Vagina (tissue), 2 donors: ENCODE results near the gene TMEM178B. TPM values are rescaled to one million over a fixed set of nuclear protein-coding genes. Genes with fewer than 3 reads are reported as not detected.

Experiments used
- DNase-seq, 2 donors: peaks; one replicate each; pipeline ENCODE4 v3.0.0-alpha.2; 2017; ENCODE audit errors: extremely low spot score in 2 of 2
- H3K27ac ChIP-seq: fragments of 200-600 bp; sonication (generic); one replicate; pipeline ENCODE4 v1.5.1; 2019
- H3K27me3 ChIP-seq: fragments of 200-600 bp; sonication (generic); one replicate; pipeline ENCODE4 v1.5.1; 2019
- H3K36me3 ChIP-seq, 2 donors: fragments of 200-600 bp; sonication (generic); one replicate each; pipeline ENCODE4 v1.5.1; 2017 to 2019
- H3K4me1 ChIP-seq: fragments of 200-600 bp; sonication (generic); one replicate; pipeline ENCODE4 v1.5.1; 2019
- H3K4me3 ChIP-seq, 2 donors: fragments of 200-600 bp; sonication (generic); 1 replicate in 1 of 2; 2 replicates in 1 of 2; pipeline ENCODE4 v1.5.1; 2016 to 2019
- H3K9me3 ChIP-seq: fragments of 200-600 bp; sonication (generic); one replicate; pipeline ENCODE4 v1.5.1; 2019
- POLR2A ChIP-seq, 2 donors: fragments of 450-650 bp; IDR thresholded peaks; one replicate each; pipeline ENCODE4 v1.6.1; 2017; ENCODE audit warnings: antibody characterized with exemption in 2 of 2, mild to moderate bottlenecking in 2 of 2, moderate library complexity in 2 of 2
- POLR2AphosphoS5 ChIP-seq, 2 donors: sonication (generic); formaldehyde crosslinking; IDR thresholded peaks; one replicate each; pipeline ENCODE4 v1.9.0; 2017; ENCODE audit warnings: antibody characterized with exemption in 2 of 2, mild to moderate bottlenecking in 2 of 2, low read depth in 1 of 2; ENCODE audit not compliant: insufficient read depth in 1 of 2
- intact Hi-C: fragments of 100-400 bp; cut with DNase I; formaldehyde crosslinking; loops from one replicate; pipeline ENCODE4 v1.15.1; 2023
- total RNA-seq: library from RNA; depleted of rRNA; stranded (reverse); fragments of >200 nt; gene quantifications from one replicate; pipeline ENCODE4 v1.2.3, GENCODE V29; 2016
- TF ChIP-seq, protein P1 (sequence below), 3 experiments: fragments of 450-650 bp in 2 of 3; fragments of 200-600 bp in 1 of 3; sonication (generic) in 1 of 3; IDR thresholded peaks; one replicate each; pipeline ENCODE4 v1.5.1; 2017 to 2019; ENCODE audit warnings: antibody characterized with exemption in 3 of 3, mild to moderate bottlenecking in 2 of 3, moderate library complexity in 2 of 3

Gene TMEM178B
- total RNA-seq, 1 donor from 2014 or later, result 1.2 TPM

DNA sequence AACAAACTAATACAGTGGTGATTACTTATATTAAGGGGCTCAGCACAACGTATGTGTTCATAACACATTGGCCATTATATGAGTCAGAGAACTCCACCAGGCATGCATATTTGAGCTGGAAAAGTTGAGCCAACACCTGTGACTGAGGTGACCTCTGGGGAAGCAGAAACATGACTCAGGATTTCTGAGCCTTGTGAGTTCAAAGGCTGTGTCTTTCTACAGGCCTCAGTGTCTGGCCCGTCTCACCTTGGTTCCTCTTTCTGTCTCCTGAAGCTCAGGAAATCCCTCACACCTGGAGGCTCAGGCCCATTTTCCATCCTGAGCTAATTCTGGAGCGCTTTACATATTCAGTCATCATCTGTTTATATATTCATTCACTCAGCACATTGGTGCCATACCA is 246.4 kb downstream of the TMEM178B start:
- Histone ChIP-seq H3K27ac (no peak overlapping the region), H3K27me3 (no peaks in the 10 kb centered on the region), H3K4me1 (no peaks in the 10 kb centered on the region), H3K9me3 (no peaks in the 10 kb centered on the region), H3K4me3 (no peak overlapping the region), H3K36me3 (no peaks in the 10 kb centered on the region)
- intact Hi-C loops, result no loop called here
- no peak for TF ChIP-seq POLR2AphosphoS5 (IDR thresholded peaks at IDR 0.05; ENCODE audit: insufficient read depth in 1 of 2, low read depth in 1 of 2)
- TF ChIP-seq, protein P1, sequence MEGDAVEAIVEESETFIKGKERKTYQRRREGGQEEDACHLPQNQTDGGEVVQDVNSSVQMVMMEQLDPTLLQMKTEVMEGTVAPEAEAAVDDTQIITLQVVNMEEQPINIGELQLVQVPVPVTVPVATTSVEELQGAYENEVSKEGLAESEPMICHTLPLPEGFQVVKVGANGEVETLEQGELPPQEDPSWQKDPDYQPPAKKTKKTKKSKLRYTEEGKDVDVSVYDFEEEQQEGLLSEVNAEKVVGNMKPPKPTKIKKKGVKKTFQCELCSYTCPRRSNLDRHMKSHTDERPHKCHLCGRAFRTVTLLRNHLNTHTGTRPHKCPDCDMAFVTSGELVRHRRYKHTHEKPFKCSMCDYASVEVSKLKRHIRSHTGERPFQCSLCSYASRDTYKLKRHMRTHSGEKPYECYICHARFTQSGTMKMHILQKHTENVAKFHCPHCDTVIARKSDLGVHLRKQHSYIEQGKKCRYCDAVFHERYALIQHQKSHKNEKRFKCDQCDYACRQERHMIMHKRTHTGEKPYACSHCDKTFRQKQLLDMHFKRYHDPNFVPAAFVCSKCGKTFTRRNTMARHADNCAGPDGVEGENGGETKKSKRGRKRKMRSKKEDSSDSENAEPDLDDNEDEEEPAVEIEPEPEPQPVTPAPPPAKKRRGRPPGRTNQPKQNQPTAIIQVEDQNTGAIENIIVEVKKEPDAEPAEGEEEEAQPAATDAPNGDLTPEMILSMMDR (IDR thresholded peaks at IDR 0.05), result no peak
- TF ChIP-seq POLR2A (IDR thresholded peaks at IDR 0.05), result no peak
- no peak for DNase-seq

DNA sequence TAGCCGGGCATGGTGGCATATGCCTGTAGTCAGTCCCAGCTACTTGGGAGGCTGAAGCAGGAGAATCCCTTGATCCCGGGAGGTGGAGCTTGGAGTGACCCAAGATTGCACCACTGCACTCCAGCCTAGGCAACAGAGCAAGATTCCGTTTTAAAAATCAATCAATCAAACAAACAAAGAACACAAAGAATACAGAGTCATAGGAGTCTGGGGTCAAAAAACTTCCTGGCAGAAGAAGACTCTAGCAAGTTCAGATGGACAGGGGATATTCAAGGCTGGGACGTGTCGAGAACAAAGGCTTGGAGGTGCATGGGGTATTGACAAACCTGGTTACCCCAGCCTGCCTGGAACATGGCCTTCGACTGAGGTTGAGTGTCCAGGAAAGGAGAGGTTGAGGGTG is 248.5 kb downstream of the TMEM178B start:
- Histone ChIP-seq H3K27ac (no peak overlapping the region), H3K4me3 (no peak overlapping the region), H3K4me1 (no peaks in the 10 kb centered on the region), H3K27me3 (no peaks in the 10 kb centered on the region), H3K36me3 (no peaks in the 10 kb centered on the region), H3K9me3 (no peaks in the 10 kb centered on the region)
- peak in 1 of 2 donors; percentile 42 for DNase-seq
- no peak for TF ChIP-seq POLR2AphosphoS5 (IDR thresholded peaks at IDR 0.05; ENCODE audit: insufficient read depth in 1 of 2, low read depth in 1 of 2)
- TF ChIP-seq, protein P1 (IDR thresholded peaks at IDR 0.05), result no peak
- no peak for TF ChIP-seq POLR2A (IDR thresholded peaks at IDR 0.05)
- intact Hi-C loops, result no loop called here

DNA sequence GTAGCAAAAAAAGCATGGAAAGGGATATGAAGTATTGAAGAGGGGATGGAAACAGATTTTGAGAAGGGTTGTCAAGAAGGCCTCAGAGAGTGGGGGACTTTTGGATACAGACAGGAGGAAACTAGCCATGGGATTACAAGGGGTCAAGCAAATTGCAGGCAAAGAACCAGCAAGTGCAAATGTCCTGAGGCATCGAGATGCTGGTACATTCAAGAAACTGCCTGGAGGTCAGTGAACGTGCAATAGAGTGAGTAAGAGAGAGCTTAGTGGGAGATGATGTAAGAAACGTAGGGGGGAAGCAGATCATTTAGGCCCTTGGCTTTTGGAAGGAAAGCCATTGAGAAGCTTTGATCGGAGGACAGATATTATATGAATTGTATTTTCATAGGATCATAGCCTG is 250.0 kb downstream of the TMEM178B start:
- TF ChIP-seq POLR2A (IDR thresholded peaks at IDR 0.05) (no peak), POLR2AphosphoS5 (IDR thresholded peaks at IDR 0.05; ENCODE audit: insufficient read depth in 1 of 2, low read depth in 1 of 2) (no peak)
- TF ChIP-seq, protein P1 (IDR thresholded peaks at IDR 0.05), result no peak
- H3K4me3 ChIP-seq, result no peak overlapping the region
- no peaks in the 10 kb centered on the region for H3K36me3 ChIP-seq
- H3K27me3 ChIP-seq, result no peaks in the 10 kb centered on the region
- no peaks in the 10 kb centered on the region for H3K9me3 ChIP-seq
- H3K27ac ChIP-seq, result no peak overlapping the region
- DNase-seq, result peak in 1 of 2 donors; percentile 20
- intact Hi-C loops, result no loop called here
- H3K4me1 ChIP-seq, result no peaks in the 10 kb centered on the region

DNA sequence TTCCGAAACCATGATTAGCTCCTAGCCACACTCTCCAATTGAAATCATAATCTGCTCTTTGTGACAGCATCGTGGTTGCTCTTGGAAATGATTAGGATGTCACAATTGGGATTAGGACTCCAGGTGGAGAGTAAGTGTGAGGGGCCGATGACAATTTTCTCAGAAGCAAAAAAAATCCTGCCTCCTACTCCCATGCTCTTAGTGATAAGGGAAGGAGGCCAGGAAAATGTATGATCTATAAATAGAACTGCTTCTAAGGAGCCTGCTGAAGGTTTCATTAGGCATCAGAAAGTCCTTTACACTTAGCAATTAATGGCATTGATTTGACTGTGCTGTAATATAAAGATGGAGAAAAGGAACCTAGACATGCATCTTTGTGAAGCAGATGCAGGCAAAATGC is 251.0 kb downstream of the TMEM178B start:
- intact Hi-C loops, result no loop called here

DNA sequence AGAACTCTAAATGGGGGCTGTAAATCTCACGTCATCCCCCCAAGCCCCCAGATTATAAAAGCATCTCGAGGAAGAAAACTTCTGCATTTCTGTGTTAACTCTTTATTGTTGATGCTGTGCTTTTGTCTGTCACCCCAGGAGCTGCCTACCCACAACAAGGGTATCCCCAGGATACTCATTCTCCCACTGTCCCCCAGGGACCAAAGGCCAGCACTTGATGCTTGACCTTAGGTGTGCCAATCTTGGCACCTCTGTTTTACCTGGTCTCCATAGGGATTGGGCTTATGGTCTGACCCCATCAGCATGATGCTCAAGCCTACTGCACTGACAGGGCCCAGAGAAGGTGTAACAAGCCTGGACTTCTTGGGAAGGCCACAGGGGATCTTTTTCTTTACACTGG is 251.4 kb downstream of the TMEM178B start:
- no peaks in the 10 kb centered on the region for H3K9me3 ChIP-seq
- H3K36me3 ChIP-seq, result no peaks in the 10 kb centered on the region
- TF ChIP-seq, protein P1 (IDR thresholded peaks at IDR 0.05), result no peak
- no peak for TF ChIP-seq POLR2AphosphoS5 (IDR thresholded peaks at IDR 0.05; ENCODE audit: insufficient read depth in 1 of 2, low read depth in 1 of 2)
- no peak for TF ChIP-seq POLR2A (IDR thresholded peaks at IDR 0.05)
- no peak overlapping the region for H3K27ac ChIP-seq
- H3K4me1 ChIP-seq, result no peaks in the 10 kb centered on the region
- intact Hi-C loops, result no loop called here
- peak in 1 of 2 donors; percentile 52 for DNase-seq
- no peak overlapping the region for H3K4me3 ChIP-seq
- no peaks in the 10 kb centered on the region for H3K27me3 ChIP-seq

More for the DNA sequence above, 251.0 kb downstream of the TMEM178B start:
- Histone ChIP-seq H3K4me3 (no peak overlapping the region), H3K27me3 (no peaks in the 10 kb centered on the region), H3K27ac (no peak overlapping the region), H3K9me3 (no peaks in the 10 kb centered on the region), H3K4me1 (no peaks in the 10 kb centered on the region), H3K36me3 (no peaks in the 10 kb centered on the region)
- TF ChIP-seq, protein P1 (IDR thresholded peaks at IDR 0.05), result no peak
- TF ChIP-seq POLR2A (IDR thresholded peaks at IDR 0.05) (no peak), POLR2AphosphoS5 (IDR thresholded peaks at IDR 0.05; ENCODE audit: insufficient read depth in 1 of 2, low read depth in 1 of 2) (no peak)
- DNase-seq, result no peak
